Rectal smooth muscle tissue (tissue), 1 donor: Measurements from ENCODE around the gene FZR1.
A peak's percentile ranks its signal among the peaks of the same experiment; 100 is the strongest.

Experiments
- H3K27ac ChIP-seq: one replicate; pipeline ENCODE4 v1.7.0; 2013; ENCODE audit warnings: low read depth, low read length, inconsistent platforms
- H3K27me3 ChIP-seq: one replicate; pipeline ENCODE4 v1.7.0; 2013; ENCODE audit warnings: low read length; ENCODE audit not compliant: control insufficient read depth, insufficient read depth
- H3K36me3 ChIP-seq: one replicate; pipeline ENCODE4 v1.7.0; 2013; ENCODE audit warnings: low read length; ENCODE audit not compliant: control insufficient read depth, insufficient read depth
- H3K4me1 ChIP-seq: one replicate; pipeline ENCODE4 v1.7.0; 2013; ENCODE audit warnings: low read length; ENCODE audit not compliant: control insufficient read depth, insufficient read depth
- H3K4me3 ChIP-seq: one replicate; pipeline ENCODE4 v1.7.0; 2013; ENCODE audit warnings: low read length
- H3K9ac ChIP-seq: one replicate; pipeline ENCODE4 v1.7.0; 2013; ENCODE audit warnings: low read length

FZR1 gene

GRCh38 chr19:3505598-3506383 lies at the start of gene FZR1:
TSS of gene FZR1 (plus strand) at chr19:3506311. CDS start at chr19:3522990, 16,679 bp downstream.
- H3K4me3 ChIP-seq = peak within 1 kb of the TSS; percentile 82
- peaks cover 6% of the 10 kb centered on the region for H3K4me1 ChIP-seq
- peak within 1 kb of the TSS; percentile 79 for H3K27ac ChIP-seq
- H3K36me3 ChIP-seq = no peaks in the 10 kb centered on the region
- H3K9ac ChIP-seq = peak within 1 kb of the TSS; percentile 71
- H3K27me3 ChIP-seq = no peaks in the 10 kb centered on the region

DNA sequence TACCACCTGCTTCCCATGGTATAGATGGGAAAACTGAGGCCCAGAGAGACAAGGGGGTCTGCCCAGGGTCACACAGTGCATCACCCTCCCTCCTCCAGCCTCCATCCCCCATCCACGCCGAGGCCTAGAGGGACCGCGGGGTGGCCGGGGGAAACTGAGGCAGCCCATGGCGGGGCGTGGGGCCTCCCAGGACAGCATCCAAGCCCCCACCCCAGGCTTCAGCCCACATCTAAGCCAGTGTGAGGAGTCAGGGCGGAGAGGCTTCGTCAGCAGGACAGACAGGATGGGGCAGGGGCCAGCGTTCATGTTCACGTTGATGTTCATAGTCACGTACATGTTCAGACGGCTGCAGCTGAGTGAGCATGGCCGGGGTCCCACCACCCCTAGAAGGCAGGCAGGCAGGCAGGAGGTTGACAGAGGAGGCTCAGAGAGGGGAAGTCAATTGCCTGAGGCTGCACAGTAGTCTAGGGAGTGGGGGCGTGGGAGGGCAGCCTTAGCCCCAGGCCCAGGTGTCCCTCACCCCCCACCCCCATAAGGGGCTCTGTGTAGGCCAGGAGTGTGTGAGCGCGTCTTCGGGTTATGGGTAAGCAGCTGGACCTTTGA lies 49.1 kb upstream of the FZR1 start:
- peaks cover 18% of the 10 kb centered on the region for H3K36me3 ChIP-seq
- peaks cover 38% of the 10 kb centered on the region for H3K4me1 ChIP-seq
- peak overlapping the region; percentile 70 for H3K27ac ChIP-seq
- no peak overlapping the region for H3K4me3 ChIP-seq
- H3K9ac ChIP-seq = no peak overlapping the region
- H3K27me3 ChIP-seq = no peaks in the 10 kb centered on the region

- peak overlapping the region; percentile 70 for H3K27ac ChIP-seq
- H3K4me1 ChIP-seq = peaks cover 38% of the 10 kb centered on the region
- H3K27me3 ChIP-seq = no peaks in the 10 kb centered on the region
- H3K9ac ChIP-seq = no peak overlapping the region
- H3K36me3 ChIP-seq = peaks cover 12% of the 10 kb centered on the region
- no peak overlapping the region for H3K4me3 ChIP-seq
Observed at GRCh38 chr19:3457528-3458228, 48.4 kb upstream of the FZR1 start.

DNA sequence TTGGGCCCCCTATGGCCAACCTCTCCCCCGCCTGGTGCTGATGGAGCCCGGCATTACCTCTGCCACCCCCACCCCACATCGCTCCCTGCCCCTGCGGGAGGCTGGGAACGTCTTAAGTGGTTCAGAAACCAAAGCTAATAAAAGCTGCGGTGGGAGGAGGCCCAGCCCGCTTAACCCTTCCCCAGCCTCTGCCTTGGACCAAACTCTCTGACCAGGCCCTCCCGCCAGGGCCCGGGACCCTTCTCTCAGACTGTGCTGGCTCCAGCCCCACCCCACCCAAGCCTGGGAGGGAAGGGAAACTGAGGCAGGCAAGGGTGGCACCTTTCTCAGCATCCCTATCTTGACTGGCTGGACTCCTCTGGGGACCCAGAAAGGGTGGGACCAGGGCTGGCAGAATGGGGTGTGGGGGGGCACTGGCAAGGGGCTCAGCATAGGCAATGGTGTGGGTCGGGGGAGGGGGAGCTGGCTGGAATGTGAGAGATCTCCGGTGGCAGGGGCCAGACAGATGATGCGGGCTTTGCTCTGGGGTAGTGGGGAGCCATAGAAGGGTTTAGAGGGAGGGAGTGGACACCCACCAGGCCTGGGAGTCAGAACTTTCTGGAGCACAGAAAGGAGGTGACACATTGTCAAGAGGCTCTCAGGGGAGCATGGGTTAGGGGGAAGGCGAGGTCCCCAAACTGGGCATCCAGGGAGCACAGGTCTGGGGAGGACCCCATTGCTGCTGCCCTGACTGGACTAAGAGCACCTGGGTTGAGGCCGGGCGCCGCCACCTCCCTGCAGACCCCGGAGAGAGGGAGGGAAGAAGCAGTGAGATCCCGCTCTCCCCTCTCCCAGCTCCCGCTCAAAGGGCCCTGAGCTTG lies 47.7 kb upstream of the FZR1 start:
- no peak overlapping the region for H3K9ac ChIP-seq
- H3K4me1 ChIP-seq = peaks cover 38% of the 10 kb centered on the region
- peak overlapping the region; percentile 70 for H3K27ac ChIP-seq
- peak overlapping the region; percentile 15 for H3K4me3 ChIP-seq
- H3K27me3 ChIP-seq = no peaks in the 10 kb centered on the region
- H3K36me3 ChIP-seq = peaks cover 10% of the 10 kb centered on the region

- Histone ChIP-seq H3K4me3 (peak overlapping the region; percentile 21), H3K36me3 (peaks cover 4% of the 10 kb centered on the region), H3K27me3 (no peaks in the 10 kb centered on the region), H3K4me1 (peaks cover 41% of the 10 kb centered on the region), H3K9ac (no peak overlapping the region), H3K27ac (peak overlapping the region; percentile 70)
Observed at GRCh38 chr19:3459089-3459881, 46.8 kb upstream of the FZR1 start.

DNA sequence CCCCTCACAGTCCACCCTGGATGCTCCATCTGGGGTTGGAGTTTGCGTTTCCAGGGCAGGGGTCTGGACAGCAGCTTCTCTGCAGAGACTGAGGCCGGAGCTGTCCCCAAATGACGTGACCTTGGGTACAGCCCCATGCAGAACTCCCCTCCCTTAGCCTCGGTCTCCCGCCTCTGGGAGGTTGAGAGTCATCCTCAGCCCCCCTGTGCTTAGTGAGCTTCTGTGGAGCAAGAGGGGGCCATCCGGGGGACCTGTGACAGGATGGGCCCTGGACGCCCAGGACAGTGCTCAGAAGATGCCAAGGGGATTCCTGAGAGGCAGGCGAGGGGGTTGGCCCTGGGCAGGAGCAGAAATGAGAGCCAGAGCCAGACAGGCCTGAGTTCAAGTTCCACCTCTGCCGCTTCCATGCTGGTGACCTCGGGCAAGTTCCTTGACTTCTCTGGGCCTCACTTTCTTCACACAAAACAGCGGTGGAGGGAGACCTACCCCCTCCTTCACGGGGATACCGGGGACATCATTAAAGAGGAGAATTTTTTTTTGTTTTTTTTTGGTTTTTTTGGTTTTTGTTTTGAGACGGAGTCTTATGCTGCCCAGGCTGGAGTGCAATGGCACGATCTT lies 46.0 kb upstream of the FZR1 start:
- Histone ChIP-seq H3K4me3 (no peak overlapping the region), H3K27ac (peak overlapping the region; percentile 70)

DNA sequence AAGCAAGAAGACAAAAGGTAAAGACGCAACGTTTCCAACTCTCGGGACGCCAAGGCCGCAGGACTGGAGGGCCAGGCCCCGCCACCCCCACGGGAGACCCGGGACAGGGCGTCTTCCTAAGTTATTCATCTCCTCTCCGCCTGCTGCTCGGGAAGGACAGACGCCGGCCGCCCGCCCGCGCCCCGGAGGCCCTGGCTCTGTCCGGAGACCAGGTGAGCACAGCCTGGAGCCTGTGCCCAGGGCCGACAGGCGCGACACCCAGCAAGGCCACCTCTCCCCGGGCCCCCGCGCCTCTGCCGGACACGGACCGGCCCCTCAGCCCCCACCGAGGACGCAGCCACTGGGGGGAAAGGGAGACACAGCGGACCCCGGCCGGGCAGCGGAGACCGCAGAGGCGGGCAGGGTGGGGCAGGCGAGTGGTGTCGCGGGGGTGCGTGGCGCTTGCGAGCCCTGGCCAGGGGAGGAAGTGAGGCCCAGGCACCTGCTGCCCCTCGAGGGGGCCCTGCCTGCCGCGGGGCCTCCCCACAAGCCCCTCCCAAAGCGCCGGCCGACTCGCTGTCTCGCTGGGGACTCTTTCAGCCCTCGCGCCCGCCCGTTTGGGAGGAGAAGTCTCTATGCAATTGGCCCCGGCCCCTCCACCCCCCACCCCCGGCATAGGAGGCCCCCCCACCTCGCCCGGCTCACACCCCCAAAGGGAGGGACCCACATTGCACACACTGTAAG lies 43.0 kb upstream of the FZR1 start:
- no peaks in the 10 kb centered on the region for H3K27me3 ChIP-seq
- no peak overlapping the region for H3K4me3 ChIP-seq
- peak overlapping the region; percentile 61 for H3K27ac ChIP-seq
- no peak overlapping the region for H3K9ac ChIP-seq
- H3K4me1 ChIP-seq = peaks cover 32% of the 10 kb centered on the region
- H3K36me3 ChIP-seq = peaks cover 3% of the 10 kb centered on the region

More for the DNA sequence above, 46.0 kb upstream of the FZR1 start:
- no peaks in the 10 kb centered on the region for H3K27me3 ChIP-seq
- H3K9ac ChIP-seq = no peak overlapping the region
- H3K36me3 ChIP-seq = peaks cover 3% of the 10 kb centered on the region
- peaks cover 41% of the 10 kb centered on the region for H3K4me1 ChIP-seq

DNA sequence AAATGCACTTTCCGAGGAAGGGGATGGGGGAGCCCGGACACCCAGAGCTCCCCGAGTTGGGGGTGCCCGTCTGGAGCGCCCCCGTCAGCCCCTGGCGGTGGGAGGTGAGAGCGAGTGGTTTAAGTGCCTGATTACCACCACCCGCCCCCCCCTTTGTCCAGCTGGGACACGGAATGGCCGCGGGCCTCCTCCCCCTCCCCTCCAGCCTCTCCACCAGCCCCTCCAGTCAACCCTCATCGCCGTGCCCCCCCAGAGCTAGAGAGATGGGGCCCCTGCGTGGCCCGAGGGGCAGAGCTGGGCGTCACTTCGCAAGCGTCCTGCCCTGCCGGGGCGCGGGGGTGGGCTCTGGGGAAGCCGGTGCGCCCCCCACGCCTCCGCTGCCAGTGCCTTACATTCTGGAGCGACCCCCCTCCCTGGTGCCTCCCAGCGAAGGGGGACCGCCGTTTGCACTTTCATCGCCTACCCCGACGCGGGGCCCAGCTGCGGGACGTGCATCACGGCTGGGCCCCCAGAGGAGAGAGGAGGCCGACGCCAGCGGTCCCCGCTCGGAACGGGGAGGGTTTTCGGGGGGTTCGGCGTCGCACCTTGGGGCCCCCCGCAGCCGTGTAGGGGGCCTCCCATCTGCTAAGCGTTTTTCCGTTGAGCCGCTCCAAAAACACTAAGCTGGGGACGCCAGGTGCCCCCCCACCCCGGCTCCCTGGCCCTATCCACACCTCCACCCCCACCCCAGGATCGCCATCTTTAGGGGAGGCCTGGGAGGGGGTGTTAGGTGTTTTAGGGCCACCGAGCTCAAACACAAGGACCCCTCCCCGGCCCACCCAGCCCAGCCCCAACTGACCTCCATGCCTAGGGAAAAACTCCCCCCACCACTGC lies 42.2 kb upstream of the FZR1 start:
- H3K27ac ChIP-seq = peak overlapping the region; percentile 61
- no peak overlapping the region for H3K9ac ChIP-seq
- H3K4me1 ChIP-seq = peaks cover 25% of the 10 kb centered on the region
- no peaks in the 10 kb centered on the region for H3K27me3 ChIP-seq
- peaks cover 3% of the 10 kb centered on the region for H3K36me3 ChIP-seq
- no peak overlapping the region for H3K4me3 ChIP-seq

- Histone ChIP-seq H3K9ac (no peak overlapping the region), H3K36me3 (peaks cover 3% of the 10 kb centered on the region), H3K4me3 (no peak overlapping the region), H3K27ac (peak overlapping the region; percentile 61), H3K27me3 (no peaks in the 10 kb centered on the region), H3K4me1 (peaks cover 17% of the 10 kb centered on the region)
Observed at GRCh38 chr19:3464587-3465235, 41.4 kb upstream of the FZR1 start.

GRCh38 chr19:3465552-3465951 lies 40.6 kb upstream of the FZR1 start:
- Histone ChIP-seq H3K27ac (peak overlapping the region; percentile 83), H3K36me3 (no peaks in the 10 kb centered on the region), H3K9ac (no peak overlapping the region), H3K4me1 (peaks cover 11% of the 10 kb centered on the region), H3K27me3 (no peaks in the 10 kb centered on the region), H3K4me3 (no peak overlapping the region)
